GM12865 (cell line): ENCODE data around the gene PPP1CC.

Experiments used
- DNase-seq: peaks from one replicate; pipeline ENCODE4 v3.0.0; 2010; ENCODE audit warnings: low read depth
- H3K4me3 ChIP-seq: 2 replicates; pipeline ENCODE4 v1.5.1; 2011; ENCODE audit warnings: mild to moderate bottlenecking, low read depth, low read length, control low read depth
- TF ChIP-seq, protein P1 (sequence below): IDR thresholded peaks from 2 replicates; pipeline ENCODE4 v1.5.1; 2011; ENCODE audit warnings: low read length, control low read depth, low read depth, inconsistent platforms; ENCODE audit not compliant: insufficient read depth; ENCODE audit errors: missing control alignments

Gene PPP1CC

DNA sequence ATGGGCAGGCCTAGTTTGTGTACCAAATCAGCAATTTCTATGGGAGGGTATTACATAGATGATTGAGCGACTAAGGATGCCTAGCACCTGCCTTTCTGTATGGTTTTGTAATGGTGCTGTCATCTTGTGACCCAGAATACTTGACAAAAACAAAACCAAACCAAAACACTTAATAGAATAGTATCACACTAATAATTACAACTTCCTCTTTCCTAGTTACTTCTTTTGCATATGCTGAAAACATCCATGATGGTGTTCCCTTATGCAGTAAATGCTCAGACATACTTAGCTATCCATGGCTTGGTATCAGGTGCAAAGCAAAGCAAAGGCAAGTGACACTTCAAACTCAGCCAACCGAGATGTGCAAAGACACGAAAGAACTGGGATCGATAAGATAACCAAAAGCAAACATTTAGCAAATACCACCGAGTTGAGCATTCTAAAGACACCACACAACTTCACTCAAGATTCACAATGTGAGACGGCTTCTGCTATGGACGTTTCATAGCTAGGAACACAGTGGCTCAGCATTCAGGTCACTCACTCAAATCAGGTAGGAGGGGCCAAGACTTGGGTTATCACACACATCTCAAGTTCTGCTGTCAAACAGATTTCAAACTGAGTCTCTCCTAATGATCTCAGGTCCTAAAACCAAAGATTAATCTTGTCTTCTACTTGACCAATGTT lies 24.3 kb downstream of the PPP1CC start:
- H3K4me3 ChIP-seq = no peak overlapping the region
- DNase-seq = no peak
- TF ChIP-seq, protein P1, sequence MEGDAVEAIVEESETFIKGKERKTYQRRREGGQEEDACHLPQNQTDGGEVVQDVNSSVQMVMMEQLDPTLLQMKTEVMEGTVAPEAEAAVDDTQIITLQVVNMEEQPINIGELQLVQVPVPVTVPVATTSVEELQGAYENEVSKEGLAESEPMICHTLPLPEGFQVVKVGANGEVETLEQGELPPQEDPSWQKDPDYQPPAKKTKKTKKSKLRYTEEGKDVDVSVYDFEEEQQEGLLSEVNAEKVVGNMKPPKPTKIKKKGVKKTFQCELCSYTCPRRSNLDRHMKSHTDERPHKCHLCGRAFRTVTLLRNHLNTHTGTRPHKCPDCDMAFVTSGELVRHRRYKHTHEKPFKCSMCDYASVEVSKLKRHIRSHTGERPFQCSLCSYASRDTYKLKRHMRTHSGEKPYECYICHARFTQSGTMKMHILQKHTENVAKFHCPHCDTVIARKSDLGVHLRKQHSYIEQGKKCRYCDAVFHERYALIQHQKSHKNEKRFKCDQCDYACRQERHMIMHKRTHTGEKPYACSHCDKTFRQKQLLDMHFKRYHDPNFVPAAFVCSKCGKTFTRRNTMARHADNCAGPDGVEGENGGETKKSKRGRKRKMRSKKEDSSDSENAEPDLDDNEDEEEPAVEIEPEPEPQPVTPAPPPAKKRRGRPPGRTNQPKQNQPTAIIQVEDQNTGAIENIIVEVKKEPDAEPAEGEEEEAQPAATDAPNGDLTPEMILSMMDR = no peak

DNA sequence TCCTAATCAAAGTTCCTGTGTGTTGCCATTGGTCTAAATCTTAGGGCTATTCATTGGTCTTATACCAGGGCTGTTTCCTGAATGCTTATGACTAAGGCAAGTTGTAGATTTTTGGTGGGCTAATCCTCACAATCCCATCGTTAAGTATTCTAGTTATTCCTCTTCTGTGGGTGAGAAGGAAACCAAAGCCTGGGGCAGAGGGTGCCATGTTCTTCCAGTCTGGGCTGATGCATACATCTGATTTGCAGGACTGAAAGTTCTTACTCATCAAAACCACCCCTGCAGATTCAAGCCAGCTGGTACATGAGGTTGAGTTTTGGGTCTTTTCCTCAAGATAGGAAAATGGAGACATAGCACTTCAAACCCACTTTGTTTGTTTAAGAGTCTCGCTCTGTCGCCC lies 25.7 kb downstream of the PPP1CC start:
- TF ChIP-seq, protein P1 = no peak
- H3K4me3 ChIP-seq = no peak overlapping the region
- DNase-seq = no peak

DNA sequence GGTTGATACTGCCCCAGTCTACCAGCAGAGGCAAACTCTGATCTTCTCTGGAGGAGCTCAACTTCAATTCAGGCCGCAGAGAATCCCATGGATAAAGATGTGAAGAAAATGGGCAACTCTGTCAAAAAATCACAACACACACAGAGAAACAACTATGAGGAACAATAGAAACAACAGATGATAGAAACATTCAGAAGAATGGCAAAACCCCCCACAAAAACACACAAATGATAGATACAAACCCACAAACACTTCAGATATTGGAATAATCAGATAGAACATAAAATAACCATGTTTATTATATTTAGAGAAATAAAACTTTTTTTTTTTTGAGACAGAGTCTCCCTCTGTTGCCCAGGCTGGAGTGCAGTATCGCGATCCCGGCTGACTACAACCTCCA lies 33.8 kb downstream of the PPP1CC start:
- TF ChIP-seq, protein P1 = no peak
- DNase-seq = no peak
- no peak overlapping the region for H3K4me3 ChIP-seq

DNA sequence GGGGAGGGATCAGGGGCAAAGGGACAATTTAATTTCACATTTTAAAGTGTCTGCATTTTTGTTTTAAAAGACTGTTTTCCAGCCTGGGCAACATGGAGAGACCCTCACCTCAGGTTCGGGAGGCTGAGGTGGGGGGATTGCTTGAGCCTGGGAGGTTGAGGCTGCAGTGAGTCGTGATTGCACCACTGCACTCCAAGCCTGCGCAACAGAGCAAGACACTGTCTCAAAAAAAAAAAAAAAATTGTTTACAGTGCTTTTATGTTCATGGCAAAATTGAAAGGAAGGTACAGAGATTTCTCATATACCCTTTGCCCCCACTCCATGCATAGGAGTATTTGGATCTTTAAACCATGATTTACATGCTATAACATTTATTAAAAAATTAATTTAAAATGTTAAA lies 37.4 kb downstream of the PPP1CC start:
- no peak overlapping the region for H3K4me3 ChIP-seq
- no peak for DNase-seq
- TF ChIP-seq, protein P1 = no peak

DNA sequence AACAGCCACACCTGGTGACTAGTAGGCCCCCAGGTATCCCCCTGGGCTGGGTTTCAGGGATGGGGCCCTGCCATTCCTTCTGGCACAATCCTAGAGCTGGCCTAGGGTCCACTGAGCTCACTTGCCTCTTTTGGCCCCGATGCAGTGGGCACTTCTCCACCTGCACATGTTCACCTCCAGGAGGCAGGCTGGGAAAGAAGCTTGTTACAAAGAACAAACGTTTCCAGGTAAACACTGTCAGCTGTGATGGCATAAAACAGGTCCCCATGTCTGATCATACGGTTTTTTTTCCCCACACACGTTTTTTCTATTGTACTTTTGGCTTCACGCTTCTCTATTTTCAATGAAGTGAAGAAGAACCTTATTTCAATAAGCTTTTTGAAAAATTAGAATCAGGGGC lies 37.9 kb downstream of the PPP1CC start:
- TF ChIP-seq, protein P1 = peak; percentile 43
- peak; percentile 48 for DNase-seq
- no peak overlapping the region for H3K4me3 ChIP-seq

DNA sequence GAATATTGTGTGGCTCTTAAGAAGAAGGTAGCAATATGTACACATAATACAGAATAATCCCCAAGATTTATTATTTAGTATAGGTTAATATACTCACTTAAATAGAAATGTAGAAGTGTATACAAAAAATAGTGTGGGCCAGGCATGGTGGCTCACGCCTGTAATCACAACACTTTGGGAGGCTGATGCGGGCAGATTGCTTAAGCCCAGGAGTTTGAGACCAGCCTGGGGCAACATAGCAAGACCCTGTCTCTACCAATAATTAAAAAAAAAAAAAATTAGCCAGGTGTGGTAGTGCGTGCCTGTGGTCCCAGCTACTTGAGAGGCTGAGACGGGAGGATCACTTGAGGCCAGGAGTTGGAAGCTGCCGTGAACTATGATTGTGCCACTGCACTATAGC lies 38.5 kb downstream of the PPP1CC start:
- H3K4me3 ChIP-seq = no peak overlapping the region
- no peak for DNase-seq
- TF ChIP-seq, protein P1 = no peak

DNA sequence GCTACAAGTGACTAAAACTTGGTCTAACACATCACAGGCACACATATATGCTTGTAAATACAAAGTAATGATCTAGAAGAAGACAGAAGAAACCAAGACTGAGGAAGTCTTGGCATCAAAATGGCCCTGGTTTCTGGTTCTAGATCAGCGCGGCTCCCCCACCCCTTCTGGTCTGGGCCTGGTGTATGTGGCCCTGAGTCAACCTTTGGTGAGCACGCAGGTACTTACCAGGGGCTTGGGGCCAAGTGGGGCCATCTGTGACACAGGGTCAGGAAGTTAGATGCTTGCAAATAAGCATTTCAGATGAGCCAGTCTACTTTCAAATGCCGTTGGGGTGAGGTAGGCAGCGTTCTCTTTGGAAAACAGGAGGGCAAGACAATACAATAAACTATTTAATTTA lies 40.6 kb downstream of the PPP1CC start:
- DNase-seq = no peak
- no peak overlapping the region for H3K4me3 ChIP-seq
- TF ChIP-seq, protein P1 = no peak
